GM12878 (cell line): ENCODE results near the gene DNMT3B. TPM values are rescaled to one million over a fixed set of nuclear protein-coding genes. Genes with fewer than 3 reads are reported as not detected.

Experiments
- ATAC-seq: fragments of 200-7000 bp; cut with Tn5 transposase; 3 replicates; pipeline ENCODE4 v1.9.1; 2020; ENCODE audit warnings: mild to moderate bottlenecking, moderate library complexity
- BruUV-seq: library from RNA; stranded (reverse); fragments of 400-500 nt; replicated peaks from 2 replicates; lab custom pipeline; 2021; lab: Mats Ljungman, UMichigan
- CTCF ChIA-PET: fragments of 300-600 bp; sonication (Branson Sonifier 250); formaldehyde crosslinking; extraction: SDS; loops from one replicate; lab custom pipeline; 2021; ENCODE audit warnings: inconsistent platforms; lab: Yijun Ruan, JAX
- POLR2A ChIA-PET: fragments of 350-600 bp; formaldehyde crosslinking; extraction: SDS; loops from one replicate; lab custom pipeline; 2021; ENCODE audit warnings: inconsistent platforms; lab: Charles Lee
- RAD21 ChIA-PET: fragments of 300-600 bp; sonication (Branson Sonifier 250); formaldehyde crosslinking; loops from one replicate; lab custom pipeline; 2023; ENCODE audit warnings: antibody characterized with exemption; ENCODE audit not compliant: unreplicated experiment; lab: Charles Lee
- SMC1A ChIA-PET: fragments of 300-600 bp; sonication (Branson Sonifier 250); formaldehyde crosslinking; loops from one replicate; lab custom pipeline; 2023; ENCODE audit not compliant: unreplicated experiment, uncharacterized antibody; lab: Charles Lee
- DNase-seq: peaks from one replicate; pipeline ENCODE4 v3.0.0-alpha.2; 2011; ENCODE audit warnings: low read depth, low spot score
- FAIRE-seq: peaks from 3 replicates; lab custom pipeline; 2011; peaks lifted over from hg19 to GRCh38; lab: Jason Lieb, UNC
- H2AFZ ChIP-seq: 2 replicates; pipeline ENCODE4 v1.6.0; 2011; ENCODE audit warnings: low read depth, low read length, control low read depth; ENCODE audit not compliant: control insufficient read depth
- H3K27ac ChIP-seq: 2 replicates; pipeline ENCODE4 v1.5.1; 2011; ENCODE audit warnings: control low read depth; ENCODE audit not compliant: control insufficient read depth, insufficient read depth
- H3K27me3 ChIP-seq, 2 experiments: replicated peaks in 1 of 2; 2 replicates each; pipeline versions ENCODE4 v1.6.0 to v1.6.1; 2011; ENCODE audit warnings: low read length in 1 of 2; ENCODE audit not compliant: control insufficient read depth in 2 of 2, insufficient read depth in 2 of 2
- H3K36me3 ChIP-seq, 2 experiments: 2 replicates each; pipeline ENCODE4 v1.5.1; 2011; ENCODE audit warnings: low read length in 1 of 2; ENCODE audit not compliant: control insufficient read depth in 2 of 2, insufficient read depth in 2 of 2
- H3K4me1 ChIP-seq: 2 replicates; pipeline ENCODE4 v1.6.1; 2011; ENCODE audit warnings: mild to moderate bottlenecking, low read length, moderate library complexity, mixed read lengths; ENCODE audit not compliant: control insufficient read depth, insufficient read depth
- H3K4me2 ChIP-seq: 2 replicates; pipeline ENCODE4 v1.6.0; 2011; ENCODE audit warnings: control low read depth; ENCODE audit not compliant: control insufficient read depth, insufficient read depth
- H3K4me3 ChIP-seq: fragments of 200-600 bp; sonication (generic); 2 replicates; pipeline ENCODE4 v1.5.1; 2016
- H3K79me2 ChIP-seq: 2 replicates; pipeline ENCODE4 v1.6.0; 2011; ENCODE audit warnings: low read length; ENCODE audit not compliant: control insufficient read depth, insufficient read depth
- H3K9ac ChIP-seq: 2 replicates; pipeline ENCODE4 v1.8.0; 2011; ENCODE audit warnings: low read length, control low read depth, mixed read lengths; ENCODE audit not compliant: control insufficient read depth, insufficient read depth
- H3K9me3 ChIP-seq: replicated peaks from 3 replicates; pipeline ENCODE4 v1.5.1; 2011; ENCODE audit warnings: mild to moderate bottlenecking, low read length; ENCODE audit not compliant: control insufficient read depth, insufficient read depth
- H4K20me1 ChIP-seq: 2 replicates; pipeline ENCODE4 v1.6.0; 2011; ENCODE audit not compliant: control insufficient read depth, insufficient read depth
- ASH2L ChIP-seq: fragments of 300-600, 200-600 bp; sonication (generic); IDR thresholded peaks from 2 replicates; pipeline ENCODE4 v1.6.1; 2017; ENCODE audit warnings: low read depth, mild to moderate bottlenecking, borderline replicate concordance
- CEBPB ChIP-seq, 2 experiments: fragments of 150-350 bp in 1 of 2; IDR thresholded peaks; 2 replicates each; pipeline ENCODE4 v1.6.1; 2012 to 2014; ENCODE audit warnings: low read depth in 2 of 2, low read length in 2 of 2, borderline replicate concordance in 1 of 2, inconsistent platforms in 1 of 2
- CEBPZ ChIP-seq: fragments of 150-350 bp; IDR thresholded peaks from 2 replicates; pipeline ENCODE4 v1.6.1; 2016; ENCODE audit warnings: low read depth, low read length
- DPF2 ChIP-seq: fragments of 450-650 bp; IDR thresholded peaks from 2 replicates; pipeline ENCODE4 v1.6.1; 2017; ENCODE audit warnings: mild to moderate bottlenecking
- EGR1 ChIP-seq, 2 experiments: IDR thresholded peaks; 1 replicate in 1 of 2; 2 replicates in 1 of 2; pipeline ENCODE4 v1.6.1; 2011 to 2012; ENCODE audit warnings: low read depth in 2 of 2, low read length in 2 of 2, borderline replicate concordance in 1 of 2, mild to moderate bottlenecking in 1 of 2, moderate library complexity in 1 of 2
- EZH2 ChIP-seq: IDR thresholded peaks from 2 replicates; pipeline ENCODE4 v1.6.1; 2012; ENCODE audit warnings: low read depth, mild to moderate bottlenecking, control low read depth, inconsistent platforms, low read length, borderline replicate concordance; ENCODE audit not compliant: control insufficient read depth
- IKZF2 ChIP-seq, 2 experiments: fragments of 450-650 bp; IDR thresholded peaks; 2 replicates each; pipeline ENCODE4 v1.6.1; 2017; ENCODE audit warnings: mild to moderate bottlenecking in 2 of 2, moderate library complexity in 2 of 2
- MAX ChIP-seq: IDR thresholded peaks from 2 replicates; pipeline ENCODE4 v1.6.1; 2012; ENCODE audit warnings: low read depth, low read length, improper control_type of control experiment
- POU2F2 ChIP-seq: IDR thresholded peaks from 3 replicates; pipeline ENCODE4 v1.6.1; 2011; ENCODE audit warnings: low read depth, mild to moderate bottlenecking, low read length, borderline replicate concordance
- SMARCA5 ChIP-seq: fragments of 450-650 bp; IDR thresholded peaks from 2 replicates; pipeline ENCODE4 v1.6.1; 2017; ENCODE audit warnings: mild to moderate bottlenecking
- SP1 ChIP-seq: IDR thresholded peaks from one replicate; pipeline ENCODE4 v1.6.1; 2011; ENCODE audit warnings: low read depth, low read length
- TCF12 ChIP-seq: IDR thresholded peaks from 2 replicates; pipeline ENCODE4 v1.6.1; 2011; ENCODE audit warnings: low read depth, mild to moderate bottlenecking, low read length
- ZBTB40 ChIP-seq: fragments of 450-650 bp; IDR thresholded peaks from 2 replicates; pipeline ENCODE4 v1.6.1; 2016; ENCODE audit warnings: mild to moderate bottlenecking, moderate library complexity, borderline replicate concordance
- WGBS: methylation state at CpG from one replicate; pipeline ENCODE4 v1.1.6; 2016; ENCODE audit warnings: low lambda C conversion rate; ENCODE audit not compliant: insufficient replicate concordance, insufficient coverage; ENCODE audit errors: missing lambda C conversion rate; 5-methylcytosine and 5-hydroxymethylcytosine counted together
- in situ Hi-C: fragments of 300-500 bp; cut with MboI; formaldehyde crosslinking; loops from 9 replicates; pipeline ENCODE4 v1.14.3; 2018; ENCODE audit warnings: mixed read lengths
- intact Hi-C: fragments of 100-400 bp; cut with micrococcal nuclease; formaldehyde crosslinking; loops from one replicate; pipeline ENCODE4 v1.14.2; 2022; ENCODE audit not compliant: unreplicated experiment
- polyA plus RNA-seq, 11 experiments: library from polyadenylated mRNA; depleted of rRNA in 4 of 11; unstranded in 6 of 11; stranded (reverse) in 5 of 11; fragments of >200 nt; fragmentation: Nextera tagmentation in 4 of 11; fragmentation: Illumina TruSeq in 1 of 11; extraction: Ambion mirVana in 4 of 11; extraction: Trizol in 1 of 11; gene quantifications; 1 replicate in 1 of 11; 2 replicates in 10 of 11; pipeline versions ENCODE4 v1.2.1 to v1.2.3, GENCODE V29; 2011 to 2016; ENCODE audit warnings: inconsistent platforms in 2 of 11, missing spikeins in 2 of 11, low read depth in 1 of 11
- total RNA-seq, 4 experiments: library from RNA; depleted of rRNA in 3 of 4; stranded (reverse); fragments of >200 nt in 3 of 4; fragmentation: Illumina TruSeq in 1 of 4; extraction: Trizol in 1 of 4; gene quantifications; 2 replicates each; pipeline versions ENCODE4 v1.2.1 to v1.2.3, GENCODE V29; 2013 to 2021

The DNMT3B gene
- total and polyA plus RNA-seq, 10 of the 15 experiments (the other 5 are each of a cell fraction or from before 2014, with no cell fraction given) = 0.23 to 1.9 (median 1.1) TPM

GRCh38 chr20:32796383-32796948 is 34.3 kb downstream of the DNMT3B start:
- Histone ChIP-seq H3K27ac (no peak overlapping the region), H4K20me1 (no peaks in the 10 kb centered on the region), H3K4me1 (peaks cover 26% of the 10 kb centered on the region), H3K9ac (no peak overlapping the region), H3K9me3 (no peaks in the 10 kb centered on the region), H3K4me2 (no peak overlapping the region), H3K79me2 (no peaks in the 10 kb centered on the region), H2AFZ (no peak overlapping the region), H3K27me3 (no peaks in the 10 kb centered on the region), H3K36me3 (no peaks in the 10 kb centered on the region), H3K4me3 (no peak overlapping the region)
- DNase-seq (no peak), ATAC-seq (no peak), FAIRE-seq (no peak)
- intact Hi-C loops (no loop called here), in situ Hi-C loops (no loop called here)
- ChIA-PET SMC1A (interaction anchor here (0.8 to 1.4 kb wide), 2 partner anchors 89 to 105 kb away, joined by 3 to 4 read pairs; no protein-coding TSS in a partner anchor), POLR2A (interaction anchor here (0.5 to 0.8 kb wide), 2 partner anchors 260 to 397 kb away, joined by 3 to 4 read pairs; no protein-coding TSS in a partner anchor), RAD21 (no interaction called here), CTCF (interaction anchor here (0.8 to 1.6 kb wide), 4 partner anchors 18 to 123 kb away, joined by 3 to 6 read pairs (median 4); partner anchors contain the start of gene C20orf203)
- BruUV-seq = no TSS peak
- 14% methylated on average over 3 of the region's 3 CpGs for WGBS
- no peak for TF ChIP-seq CEBPZ
- peak; percentile 18 to 33; a peak in 1 of 4 replicates for TF ChIP-seq IKZF2 (IDR thresholded peaks at IDR 0.05)
- no peak for TF ChIP-seq EGR1 (IDR thresholded peaks at IDR 0.05; ENCODE audit: borderline replicate concordance in 1 of 2, low read depth in 2 of 2, low read length in 2 of 2)
- no peak for TF ChIP-seq POU2F2
- no peak for TF ChIP-seq ASH2L
- TF ChIP-seq ZBTB40 = no peak
- TF ChIP-seq SP1 = no peak
- TF ChIP-seq TCF12 = peak; percentile 52; the same call in 1 of the 2 replicates
- TF ChIP-seq SMARCA5 = no peak
- TF ChIP-seq MAX = no peak
- TF ChIP-seq EZH2 = no peak
- TF ChIP-seq DPF2 = no peak
- TF ChIP-seq CEBPB (IDR thresholded peaks at IDR 0.05; ENCODE audit: borderline replicate concordance in 1 of 2, low read depth in 2 of 2, low read length in 2 of 2) = no peak
